Transverse colon (tissue), 4 donors: ENCODE measurements around the gene SHCBP1L. TPM values are rescaled to one million over a fixed set of nuclear protein-coding genes. Genes with fewer than 3 reads are reported as not detected.

Experiments
- DNase-seq: peaks from one replicate; pipeline ENCODE4 v3.0.0-alpha.2; 2019
- H3K27ac ChIP-seq, 4 donors: fragments of 200-600 bp; sonication (generic); 2 replicates each; pipeline ENCODE4 v1.5.1; 2016 to 2018; ENCODE audit warnings: inconsistent platforms in 4 of 4
- H3K27me3 ChIP-seq: fragments of 200-600 bp; sonication (generic); 2 replicates; pipeline ENCODE4 v1.5.1; 2017; ENCODE audit warnings: inconsistent platforms
- H3K36me3 ChIP-seq, 4 donors: fragments of 200-600 bp; sonication (generic); 2 replicates each; pipeline ENCODE4 v1.5.1; 2017 to 2019; ENCODE audit warnings: inconsistent platforms in 4 of 4
- H3K4me1 ChIP-seq, 4 donors: fragments of 200-600 bp; sonication (generic); 2 replicates each; pipeline ENCODE4 v1.5.1; 2017 to 2020; ENCODE audit warnings: inconsistent platforms in 4 of 4
- H3K4me3 ChIP-seq, 4 donors: fragments of 200-600 bp; sonication (generic); 1 replicate in 1 of 4; 2 replicates in 3 of 4; pipeline versions ENCODE4 v1.5.1 to v1.6.1; 2017 to 2019; ENCODE audit warnings: inconsistent platforms in 4 of 4
- H3K9me3 ChIP-seq, 2 donors: fragments of 200-600 bp; sonication (generic); 2 replicates each; pipeline ENCODE4 v1.5.1; 2017 to 2019; ENCODE audit warnings: inconsistent platforms in 2 of 2
- CTCF ChIP-seq, 5 experiments: fragments of 200-600 bp in 3 of 5; fragments of 450-650 bp in 2 of 5; sonication (generic) in 3 of 5; IDR thresholded peaks; 1 replicate in 2 of 5; 2 replicates in 3 of 5; pipeline ENCODE4 v1.5.1; 2016 to 2017; ENCODE audit warnings: antibody characterized with exemption in 5 of 5, inconsistent platforms in 3 of 5, mild to moderate bottlenecking in 2 of 5, moderate library complexity in 1 of 5
- EP300 ChIP-seq: sonication (generic); formaldehyde crosslinking; IDR thresholded peaks from one replicate; pipeline ENCODE4 v1.6.1; 2017; ENCODE audit warnings: antibody characterized with exemption, low read depth
- POLR2A ChIP-seq: fragments of 450-650 bp; IDR thresholded peaks from one replicate; pipeline ENCODE4 v1.6.1; 2016; ENCODE audit warnings: antibody characterized with exemption, mild to moderate bottlenecking, moderate library complexity
- POLR2AphosphoS5 ChIP-seq, 3 donors: sonication (generic); formaldehyde crosslinking; IDR thresholded peaks; one replicate each; pipeline ENCODE4 v1.6.1; 2016; ENCODE audit warnings: antibody characterized with exemption in 3 of 3
- WGBS, 2 donors: methylation state at CpG; one replicate each; pipeline ENCODE4 v1.1.5; 2018; ENCODE audit warnings: low coverage in 1 of 2; 5-methylcytosine and 5-hydroxymethylcytosine counted together
- in situ Hi-C, 4 donors: fragments of 200-750 bp; cut with MboI; loops; one replicate each; pipeline versions ENCODE4 v1.15.0 to v1.15.1; 2017; ENCODE audit warnings: low sequenced_read_pairs in 3 of 4, low pct_ligation_motif_present in 1 of 4, low pct_unique_long_range_greater_than_20kb in 1 of 4
- intact Hi-C: fragments of 100-400 bp; cut with DNase I; formaldehyde crosslinking; loops from one replicate; pipeline ENCODE4 v1.15.1; 2023; ENCODE audit warnings: low total_unique reads
- total RNA-seq, 4 donors: library from RNA; depleted of rRNA; stranded (reverse); fragments of >200 nt; gene quantifications; one replicate each; pipeline ENCODE4 v1.1.0, GENCODE V29; 2016

Gene SHCBP1L
- total RNA-seq, 4 donors from 2014 or later, result not detected

GRCh38 chr1:182965096-182965495, 12.1 kb upstream of the SHCBP1L start:
- WGBS, 2 donors, result 100% methylated on average over 1 of the region's 1 CpG
- H3K4me1 ChIP-seq, result peaks cover 0 to 7% (median 0%) of the 10 kb centered on the region in 4 donors
- intact Hi-C loops (loop anchor here (10.0 kb wide), 3 partner anchors 60 to 270 kb away; partner anchors contain the start of gene LAMC1), in situ Hi-C loops (loop anchor here (10.0 to 25.0 kb wide), 3 partner anchors 260 to 320 kb away; no protein-coding TSS in a partner anchor)
- H3K36me3 ChIP-seq, result no peaks in the 10 kb centered on the region
- H3K9me3 ChIP-seq, result no peaks in the 10 kb centered on the region
- TF ChIP-seq POLR2A (no peak), POLR2AphosphoS5 (IDR thresholded peaks at IDR 0.05) (no peak), CTCF (IDR thresholded peaks at IDR 0.05) (no peak), EP300 (no peak)
- no peak for DNase-seq
- H3K27me3 ChIP-seq, result no peaks in the 10 kb centered on the region
- H3K4me3 ChIP-seq, result no peak overlapping the region
- no peak overlapping the region for H3K27ac ChIP-seq

GRCh38 chr1:182962554-182963115, 9.7 kb upstream of the SHCBP1L start:
- peak; percentile 81 for DNase-seq
- Histone ChIP-seq H3K27ac (peak overlapping the region in 3 of 4 donors; percentile 34 to 71 (median 39)), H3K27me3 (no peaks in the 10 kb centered on the region), H3K36me3 (no peaks in the 10 kb centered on the region), H3K4me3 (peak overlapping the region in 1 of 4 donors; percentile 9), H3K4me1 (peaks cover 0 to 7% (median 0%) of the 10 kb centered on the region in 4 donors), H3K9me3 (no peaks in the 10 kb centered on the region)
- intact Hi-C loops (loop anchor here (10.0 kb wide), 3 partner anchors 62 to 272 kb away; partner anchors contain the start of gene LAMC1), in situ Hi-C loops (loop anchor here (10.0 to 25.0 kb wide), 3 partner anchors 262 to 322 kb away; no protein-coding TSS in a partner anchor)
- 7 to 10% methylated on average over 6 of the region's 6 CpGs for WGBS, 2 donors
- TF ChIP-seq EP300 (no peak), CTCF (IDR thresholded peaks at IDR 0.05) (peak; percentile 86 to 90 (median 89)), POLR2AphosphoS5 (IDR thresholded peaks at IDR 0.05) (peak; percentile 65 to 80 (median 71))

- Histone ChIP-seq H3K9me3 (no peaks in the 10 kb centered on the region), H3K27me3 (no peaks in the 10 kb centered on the region), H3K36me3 (no peaks in the 10 kb centered on the region), H3K4me3 (no peak overlapping the region), H3K27ac (no peak overlapping the region), H3K4me1 (peaks cover 0 to 7% (median 0%) of the 10 kb centered on the region in 4 donors)
- WGBS, 2 donors, result 80 to 95% methylated on average over 4 to 15 of the region's 15 CpGs
- no peak for TF ChIP-seq POLR2AphosphoS5 (IDR thresholded peaks at IDR 0.05)
- no peak for TF ChIP-seq CTCF (IDR thresholded peaks at IDR 0.05)
- no peak for TF ChIP-seq EP300
- no peak for TF ChIP-seq POLR2A
- DNase-seq, result no peak
- intact Hi-C loops, result loop anchor here (10.0 kb wide), 3 partner anchors 65 to 275 kb away; partner anchors contain the start of gene LAMC1
- in situ Hi-C loops, result loop anchor here (10.0 to 25.0 kb wide), 3 partner anchors 265 to 325 kb away; no protein-coding TSS in a partner anchor
Observed at GRCh38 chr1:182960046-182960445, 7.1 kb upstream of the SHCBP1L start.

- TF ChIP-seq EP300 (no peak), POLR2AphosphoS5 (IDR thresholded peaks at IDR 0.05) (no peak), CTCF (IDR thresholded peaks at IDR 0.05) (no peak), POLR2A (no peak)
- Histone ChIP-seq H3K4me1 (peaks cover 0 to 4% (median 0%) of the 10 kb centered on the region in 4 donors), H3K27ac (no peak overlapping the region), H3K4me3 (no peak overlapping the region), H3K36me3 (no peaks in the 10 kb centered on the region), H3K27me3 (peaks cover 4% of the 10 kb centered on the region), H3K9me3 (no peaks in the 10 kb centered on the region)
- in situ Hi-C loops (loop anchor here in 3 of 4 donors (25.0 kb wide), 1 partner anchor 279 kb away; no protein-coding TSS in a partner anchor), intact Hi-C loops (no loop called here)
- DNase-seq, result no peak
- WGBS, 2 donors, result 89 to 90% methylated on average over 9 to 11 of the region's 11 CpGs
Observed at GRCh38 chr1:182957902-182958395, 5.0 kb upstream of the SHCBP1L start.
